Activated naive CD4-positive, alpha-beta T cell treated with anti-CD3 and anti-CD28 coated beads, Interleukin-2, amount 10 ng/mL, durations not matched to agents 7 days and 5 days (primary cell): Measurements from ENCODE around the gene FMN2.
"Not testable (repeated sequence)": the region's sequence is repeated elsewhere in the genome, so short reads cannot be mapped to it uniquely, and the experiment has no call there.

Experiments used
- CTCF ChIA-PET: fragments of 350-600 bp; sonication (Branson Sonifier 250); formaldehyde crosslinking; loops from one replicate; lab custom pipeline; 2021; ENCODE audit warnings: antibody characterized with exemption; lab: Charles Lee
- DNase-seq: peaks from one replicate; pipeline ENCODE4 v3.0.0-alpha.2; 2020
- H3K27ac Mint-ChIP-seq: one replicate; pipeline ENCODE4 v1.8.0; 2021; ENCODE audit warnings: mild to moderate bottlenecking, moderate library complexity, mixed read lengths
- H3K27me3 Mint-ChIP-seq: one replicate; pipeline ENCODE4 v1.8.0; 2021; ENCODE audit warnings: mild to moderate bottlenecking, mixed read lengths
- H3K36me3 Mint-ChIP-seq: one replicate; pipeline ENCODE4 v1.8.0; 2021; ENCODE audit warnings: mixed read lengths
- H3K4me1 Mint-ChIP-seq: one replicate; pipeline ENCODE4 v1.8.0; 2021; ENCODE audit warnings: mixed read lengths
- H3K4me3 Mint-ChIP-seq: one replicate; pipeline ENCODE4 v1.8.0; 2021; ENCODE audit warnings: mild to moderate bottlenecking, moderate library complexity, mixed read lengths
- H3K9me3 Mint-ChIP-seq: one replicate; pipeline ENCODE4 v1.8.0; 2021; ENCODE audit warnings: mixed read lengths

The FMN2 gene

DNA sequence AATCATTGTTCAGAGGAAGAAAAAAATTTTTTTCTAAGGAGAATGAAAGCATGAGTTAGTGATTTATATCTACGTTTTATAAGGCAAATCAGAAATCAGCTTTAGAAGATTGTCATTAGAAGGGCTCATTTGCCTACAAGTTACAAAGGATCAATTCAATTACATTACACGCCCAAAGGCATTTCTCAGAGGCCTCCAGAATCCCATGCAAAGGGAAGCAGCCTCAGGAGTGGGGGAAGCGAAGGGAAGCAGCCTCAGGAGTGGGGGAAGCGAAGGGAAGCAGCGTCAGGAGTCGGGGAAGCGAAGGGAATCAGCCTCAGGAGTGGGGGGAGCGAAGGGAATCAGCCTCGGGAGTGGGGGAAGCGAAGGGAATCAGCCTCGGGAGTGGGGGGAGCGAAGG is 314.1 kb downstream of the FMN2 start:
- Mint-ChIP-seq H3K9me3 (no peaks in the 10 kb centered on the region), H3K4me3 (no peak overlapping the region)

DNA sequence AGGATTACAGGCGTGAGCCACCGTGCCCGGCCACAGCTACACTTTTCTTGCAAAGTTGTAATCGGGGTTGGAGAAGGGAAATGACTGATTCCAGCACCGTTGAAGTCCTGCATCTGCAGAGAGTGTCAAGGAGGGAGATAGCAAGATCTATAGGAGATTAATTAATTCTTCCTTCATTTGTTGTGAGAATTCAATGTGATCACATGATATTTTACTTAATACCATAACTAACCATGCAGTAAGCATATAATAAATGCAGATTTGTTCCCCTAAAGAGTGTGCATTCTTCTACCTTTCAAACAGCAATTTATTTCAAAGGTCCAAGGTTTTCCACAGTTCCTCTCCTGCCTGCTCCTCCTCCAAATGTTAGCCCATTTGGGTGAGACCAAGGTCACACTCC is 315.7 kb downstream of the FMN2 start:
- no peak for DNase-seq
- Mint-ChIP-seq H3K9me3 (peaks cover 3% of the 10 kb centered on the region), H3K36me3 (no peaks in the 10 kb centered on the region), H3K4me3 (no peak overlapping the region), H3K27me3 (no peaks in the 10 kb centered on the region), H3K27ac (no peak overlapping the region), H3K4me1 (no peaks in the 10 kb centered on the region)
- CTCF ChIA-PET, result no interaction called here

More for the DNA sequence above, 314.1 kb downstream of the FMN2 start:
- DNase-seq, result no peak
- Mint-ChIP-seq H3K27me3 (no peaks in the 10 kb centered on the region), H3K27ac (no peak overlapping the region), H3K4me1 (no peaks in the 10 kb centered on the region), H3K36me3 (no peaks in the 10 kb centered on the region)
- CTCF ChIA-PET, result no interaction called here

DNA sequence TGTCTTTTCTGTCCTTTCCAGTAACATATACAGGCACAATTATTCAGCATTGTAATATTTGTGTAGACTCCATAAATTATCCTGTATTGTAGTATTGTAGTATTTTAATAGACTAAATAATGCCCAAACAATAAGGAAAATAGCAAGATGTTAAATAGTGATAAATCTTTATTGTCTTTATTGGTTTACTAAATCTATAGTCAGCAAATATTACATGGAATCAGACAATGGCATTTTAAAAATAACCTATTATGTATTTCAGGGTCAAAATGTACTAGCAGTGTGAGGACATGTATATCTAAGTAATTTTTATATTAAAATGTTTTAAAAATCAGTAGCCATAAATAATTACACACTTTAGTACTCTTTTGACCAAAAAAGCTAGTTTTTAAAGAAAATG is 317.9 kb downstream of the FMN2 start:
- Mint-ChIP-seq H3K36me3 (no peaks in the 10 kb centered on the region), H3K4me1 (no peaks in the 10 kb centered on the region), H3K4me3 (no peak overlapping the region), H3K27ac (no peak overlapping the region), H3K9me3 (peaks cover 4% of the 10 kb centered on the region), H3K27me3 (no peaks in the 10 kb centered on the region)
- DNase-seq, result no peak
- CTCF ChIA-PET, result no interaction called here

DNA sequence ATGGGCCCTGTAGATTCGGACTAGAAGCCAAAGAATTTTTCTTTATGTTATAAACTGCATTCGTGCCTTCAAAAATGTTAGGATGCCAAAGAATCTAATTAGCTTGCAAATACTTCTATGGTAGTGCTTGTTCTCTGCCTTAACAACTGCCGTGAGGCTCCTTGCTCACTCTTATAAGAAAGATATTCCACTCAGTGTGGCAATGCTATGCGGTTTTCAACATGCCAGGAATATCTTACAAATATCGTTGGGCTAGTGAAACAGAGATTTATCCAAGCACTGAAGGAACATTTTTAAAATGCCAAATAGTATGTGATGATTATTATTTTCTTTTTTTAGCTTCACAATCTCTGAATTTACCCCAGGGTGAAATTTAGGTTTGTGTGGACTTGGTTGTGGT is 322.0 kb downstream of the FMN2 start:
- Mint-ChIP-seq H3K36me3 (no peaks in the 10 kb centered on the region), H3K27ac (no peak overlapping the region), H3K4me3 (no peak overlapping the region), H3K27me3 (no peaks in the 10 kb centered on the region), H3K4me1 (no peaks in the 10 kb centered on the region), H3K9me3 (peaks cover 4% of the 10 kb centered on the region)
- no peak for DNase-seq
- CTCF ChIA-PET, result no interaction called here

DNA sequence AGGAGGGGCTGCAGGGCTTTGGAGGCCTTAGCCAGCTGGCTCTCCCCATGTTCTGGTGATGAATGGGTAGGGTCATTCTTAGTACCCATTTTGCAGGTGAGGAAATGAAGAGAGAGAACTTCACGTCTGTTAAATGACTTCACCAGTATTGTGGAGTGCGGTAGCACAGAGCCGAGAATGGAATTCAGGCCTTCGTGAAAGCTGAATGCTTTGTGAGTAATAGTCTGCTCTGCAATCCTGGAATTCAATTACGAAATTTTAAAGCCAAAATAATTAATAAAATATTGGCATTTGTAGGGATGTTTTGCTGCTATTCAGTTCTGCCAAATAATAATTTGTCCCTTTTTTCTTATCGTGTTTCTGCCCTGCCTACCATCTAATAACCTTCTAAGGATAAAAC is 322.6 kb downstream of the FMN2 start:
- Mint-ChIP-seq H3K36me3 (no peaks in the 10 kb centered on the region), H3K4me3 (no peak overlapping the region), H3K27ac (no peak overlapping the region), H3K4me1 (no peaks in the 10 kb centered on the region), H3K27me3 (no peaks in the 10 kb centered on the region), H3K9me3 (peaks cover 4% of the 10 kb centered on the region)
- DNase-seq, result no peak
- CTCF ChIA-PET, result no interaction called here

DNA sequence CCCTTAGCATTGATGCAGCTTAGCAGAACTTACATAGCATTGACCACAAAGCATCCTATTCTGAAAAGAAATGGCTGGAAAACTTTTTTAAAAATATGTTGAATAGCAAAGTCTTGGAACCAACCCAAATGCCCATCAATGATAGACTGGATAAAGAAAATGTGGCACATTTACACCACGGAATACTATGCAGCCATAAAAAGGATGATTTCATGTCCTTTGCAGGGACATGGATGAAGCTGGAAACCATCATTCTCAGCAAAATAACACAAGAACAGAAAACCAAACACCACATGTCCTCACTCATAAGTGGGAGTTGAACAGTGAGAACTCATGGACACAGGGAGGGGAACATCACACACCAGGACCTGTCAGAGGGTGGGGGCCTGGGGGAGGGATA is 323.3 kb downstream of the FMN2 start:
- H3K4me3 Mint-ChIP-seq, H3K36me3 Mint-ChIP-seq, H3K27me3 Mint-ChIP-seq, H3K4me1 Mint-ChIP-seq, H3K27ac Mint-ChIP-seq, H3K9me3 Mint-ChIP-seq, DNase-seq, CTCF ChIA-PET: not testable (repeated sequence)

DNA sequence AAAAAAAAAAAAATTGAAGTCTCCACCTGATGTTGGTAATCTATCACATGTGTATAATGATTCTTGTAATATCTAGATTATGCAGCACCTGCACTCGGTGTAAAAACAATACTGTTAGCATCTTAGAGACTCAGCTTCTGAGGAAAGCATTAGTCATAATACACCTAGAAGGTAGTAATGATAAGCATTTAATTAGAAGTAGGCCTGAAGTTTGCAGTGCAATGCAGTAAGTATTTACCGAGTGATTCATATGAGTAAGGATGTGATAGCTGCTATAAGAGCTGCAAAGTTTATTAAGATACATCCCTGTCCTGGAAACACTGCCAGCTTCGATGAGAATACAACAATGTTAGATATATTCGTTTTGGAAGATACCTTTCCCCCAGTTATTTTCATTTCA is 323.8 kb downstream of the FMN2 start:
- CTCF ChIA-PET, result no interaction called here
- Mint-ChIP-seq H3K36me3 (no peaks in the 10 kb centered on the region), H3K4me1 (no peaks in the 10 kb centered on the region), H3K9me3 (peaks cover 4% of the 10 kb centered on the region), H3K27me3 (no peaks in the 10 kb centered on the region), H3K27ac (no peak overlapping the region), H3K4me3 (no peak overlapping the region)
- DNase-seq, result no peak

DNA sequence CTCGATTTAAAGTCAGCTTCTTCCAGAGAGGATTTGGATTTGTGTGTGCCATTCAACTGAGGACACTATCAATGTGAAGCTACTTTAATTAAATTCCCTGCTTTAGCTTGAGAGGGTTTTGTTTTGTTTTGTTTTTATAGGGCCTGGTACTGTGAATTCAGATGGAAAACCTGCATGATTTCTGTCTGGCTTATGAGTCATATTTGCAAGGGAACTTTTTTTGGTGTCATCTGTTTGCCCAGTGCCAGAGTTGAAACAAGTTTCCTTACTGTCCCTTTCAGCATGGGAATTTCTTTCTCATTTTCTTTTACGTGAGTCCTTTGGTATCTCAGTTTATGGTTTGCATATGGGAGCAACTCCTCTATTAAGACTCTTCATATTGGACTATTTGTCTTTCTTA is 325.6 kb downstream of the FMN2 start:
- DNase-seq, result no peak
- Mint-ChIP-seq H3K27me3 (no peaks in the 10 kb centered on the region), H3K27ac (no peak overlapping the region), H3K4me1 (no peaks in the 10 kb centered on the region), H3K36me3 (no peaks in the 10 kb centered on the region), H3K4me3 (no peak overlapping the region), H3K9me3 (peaks cover 2% of the 10 kb centered on the region)
- CTCF ChIA-PET, result no interaction called here

DNA sequence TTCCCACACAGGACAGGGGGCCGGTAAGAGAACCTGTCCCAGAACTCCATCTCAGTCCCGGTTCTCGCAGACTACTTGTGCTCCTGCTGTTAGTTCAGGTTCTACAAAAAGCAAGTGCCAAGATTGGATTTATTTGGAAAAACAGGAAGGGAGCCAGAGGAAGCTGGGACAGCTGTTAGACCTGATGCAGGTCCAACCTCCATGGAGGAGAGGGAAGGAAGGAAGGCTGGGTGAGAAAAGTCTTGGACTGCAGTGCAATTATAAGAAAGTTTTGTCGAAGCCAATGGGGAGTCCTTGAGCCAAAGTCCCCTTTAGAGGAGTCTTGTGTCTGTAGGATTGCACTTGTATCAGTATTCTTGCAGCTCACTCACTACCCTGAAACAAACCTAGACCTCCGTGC is 329.1 kb downstream of the FMN2 start:
- CTCF ChIA-PET, result no interaction called here

DNA sequence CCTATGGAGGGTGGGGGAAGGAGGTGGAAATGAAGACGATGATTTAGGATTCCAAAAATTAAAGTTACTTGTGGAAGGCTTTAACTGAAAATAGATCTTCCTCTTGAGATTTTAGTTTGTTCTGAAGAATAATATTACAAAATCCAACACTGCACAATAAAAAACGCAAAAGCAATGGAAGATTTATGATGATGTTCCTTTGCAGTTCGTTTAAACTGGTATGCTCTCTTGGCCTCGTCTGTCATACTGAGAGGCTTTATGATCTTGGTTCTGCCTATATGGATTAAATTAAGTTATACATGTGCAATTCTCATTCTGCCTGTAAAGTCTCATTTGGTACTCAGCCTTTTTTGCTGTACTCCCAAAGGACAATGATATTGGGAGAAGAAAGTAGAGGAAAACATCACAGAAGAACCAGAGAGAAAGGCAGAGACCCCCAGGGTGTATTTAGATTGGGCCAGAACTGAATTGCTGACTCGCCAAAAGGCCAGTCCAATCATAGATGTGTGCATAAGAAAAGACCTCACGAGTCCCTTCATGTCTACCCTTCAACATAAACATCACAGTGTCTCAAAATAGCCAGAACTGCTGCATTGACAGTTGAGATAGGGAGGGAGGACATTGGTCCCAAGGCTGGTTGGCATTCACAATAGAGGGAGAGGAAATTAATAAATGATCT is 331.7 kb downstream of the FMN2 start:
- Mint-ChIP-seq H3K36me3 (no peaks in the 10 kb centered on the region), H3K9me3 (no peaks in the 10 kb centered on the region), H3K27me3 (no peaks in the 10 kb centered on the region), H3K4me1 (no peaks in the 10 kb centered on the region), H3K27ac (no peak overlapping the region), H3K4me3 (no peak overlapping the region)
- CTCF ChIA-PET, result interaction anchor here (0.6 kb wide), 1 partner anchor 290 kb away, joined by 3 read pairs; no protein-coding TSS in a partner anchor
- no peak for DNase-seq

More for the DNA sequence above, 329.1 kb downstream of the FMN2 start:
- H3K27me3 Mint-ChIP-seq, result no peaks in the 10 kb centered on the region
- DNase-seq, result no peak
- H3K36me3 Mint-ChIP-seq, result no peaks in the 10 kb centered on the region
- H3K4me1 Mint-ChIP-seq, result no peaks in the 10 kb centered on the region
- H3K9me3 Mint-ChIP-seq, result no peaks in the 10 kb centered on the region
- H3K4me3 Mint-ChIP-seq, result no peak overlapping the region
- no peak overlapping the region for H3K27ac Mint-ChIP-seq

DNA sequence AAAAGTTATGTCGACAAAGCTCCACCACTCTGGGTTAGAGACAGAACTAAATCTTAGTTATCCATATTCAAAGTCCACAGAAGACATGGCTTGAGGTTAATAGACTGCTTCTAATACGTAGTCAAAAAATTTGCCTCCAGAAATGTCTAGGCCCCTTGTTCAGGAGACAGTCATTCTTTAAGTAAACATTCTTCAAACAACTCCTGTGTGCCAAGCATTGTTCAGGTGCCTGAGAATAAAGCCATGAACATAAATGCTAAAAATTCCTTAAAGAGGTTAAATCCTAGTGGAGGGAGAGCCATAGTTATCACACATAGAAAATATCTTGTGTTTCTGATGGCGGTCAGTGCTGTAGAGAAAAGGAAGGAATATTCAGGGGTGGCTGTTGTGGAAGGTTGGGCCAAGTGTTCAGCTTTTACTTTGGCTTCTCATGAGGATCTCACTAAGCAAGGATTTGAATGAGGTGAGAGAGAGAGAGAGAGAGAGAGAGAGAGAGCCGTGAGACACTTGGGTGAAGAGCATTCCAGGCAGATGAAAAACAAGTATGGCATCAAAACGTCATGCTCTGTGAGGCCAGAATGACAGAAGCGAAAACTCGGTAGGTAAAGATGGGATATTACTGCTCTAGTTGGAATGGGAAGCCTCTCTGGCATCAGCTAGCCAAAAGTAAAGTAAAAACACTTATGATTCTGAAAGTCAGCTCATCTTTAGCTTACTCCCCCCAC is 333.2 kb downstream of the FMN2 start:
- H3K27ac Mint-ChIP-seq, result no peak overlapping the region
- no peaks in the 10 kb centered on the region for H3K27me3 Mint-ChIP-seq
- H3K4me3 Mint-ChIP-seq, result no peak overlapping the region
- H3K4me1 Mint-ChIP-seq, result no peaks in the 10 kb centered on the region
- CTCF ChIA-PET, result no interaction called here
- no peaks in the 10 kb centered on the region for H3K36me3 Mint-ChIP-seq
- H3K9me3 Mint-ChIP-seq, result no peaks in the 10 kb centered on the region
- no peak for DNase-seq

DNA sequence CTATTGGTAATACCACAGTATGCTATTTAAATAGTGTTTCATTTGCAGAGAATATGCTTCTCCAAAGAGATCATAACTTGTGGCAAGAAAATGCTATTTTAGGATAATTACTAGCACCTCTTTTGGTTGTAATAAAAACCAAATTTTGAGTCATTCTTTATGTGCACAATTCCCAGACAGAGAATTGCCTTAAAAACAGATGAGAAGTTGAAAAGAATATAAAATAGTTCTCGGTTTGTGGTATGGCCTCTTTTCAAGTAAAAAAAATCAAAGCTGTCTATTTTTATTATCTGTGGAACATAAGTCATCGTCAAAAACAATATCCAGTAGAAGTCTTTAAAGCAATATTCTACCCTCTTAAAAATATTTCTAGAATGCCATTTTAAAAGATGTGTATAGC is 334.4 kb downstream of the FMN2 start:
- no peaks in the 10 kb centered on the region for H3K36me3 Mint-ChIP-seq
- no peak for DNase-seq
- CTCF ChIA-PET, result no interaction called here
- H3K27ac Mint-ChIP-seq, result no peak overlapping the region
- no peaks in the 10 kb centered on the region for H3K27me3 Mint-ChIP-seq
- H3K4me1 Mint-ChIP-seq, result no peaks in the 10 kb centered on the region
- no peaks in the 10 kb centered on the region for H3K9me3 Mint-ChIP-seq
- no peak overlapping the region for H3K4me3 Mint-ChIP-seq

DNA sequence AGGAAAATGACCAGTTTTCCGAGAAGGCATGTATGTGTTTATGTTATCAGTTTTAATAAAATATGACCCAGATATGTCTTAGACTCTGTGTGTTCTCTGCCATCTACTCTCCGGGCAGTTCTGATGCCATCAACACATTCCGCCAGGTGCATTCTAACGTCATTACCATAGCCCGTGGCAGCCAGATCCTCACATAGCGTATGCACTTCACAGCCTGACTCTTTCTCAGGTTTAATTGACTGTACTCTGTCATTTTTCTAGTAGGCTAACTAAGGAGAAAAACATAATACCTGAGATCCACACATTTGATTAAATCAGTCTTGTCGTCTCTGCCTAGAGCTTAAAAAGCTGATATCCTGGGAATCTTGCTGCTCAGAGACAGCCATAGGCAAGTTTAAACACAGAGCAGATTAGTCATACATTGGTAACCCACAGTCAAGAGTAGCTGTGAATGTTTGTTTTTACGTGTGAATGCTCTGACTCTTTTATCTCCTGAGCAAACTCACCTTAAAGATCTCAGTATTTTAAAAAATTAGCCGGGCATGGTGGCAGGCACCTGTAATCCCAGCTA is 344.4 kb downstream of the FMN2 start:
- Mint-ChIP-seq H3K27me3 (no peaks in the 10 kb centered on the region), H3K4me1 (no peaks in the 10 kb centered on the region), H3K27ac (no peak overlapping the region), H3K36me3 (no peaks in the 10 kb centered on the region), H3K4me3 (no peak overlapping the region), H3K9me3 (no peaks in the 10 kb centered on the region)
- DNase-seq, result no peak
- CTCF ChIA-PET, result no interaction called here

DNA sequence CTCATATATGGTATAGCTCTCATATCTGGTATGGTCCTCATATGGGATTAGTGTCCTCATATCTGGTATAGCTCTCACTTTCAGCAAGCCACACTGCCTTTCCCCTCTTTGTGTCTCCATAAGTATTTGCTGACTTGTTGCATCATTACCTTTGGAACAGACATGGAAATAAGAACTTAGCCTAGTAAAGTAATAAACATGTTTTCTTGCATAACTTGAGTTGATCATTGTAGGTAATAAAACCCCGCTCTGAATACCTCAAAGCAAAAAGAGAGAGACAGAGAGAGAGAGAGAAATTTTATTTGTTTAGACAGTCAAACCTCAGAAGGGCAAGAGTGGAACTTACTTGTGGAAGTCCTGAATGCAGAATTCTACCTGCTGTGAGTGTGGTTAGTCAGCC is 350.0 kb downstream of the FMN2 start:
- Mint-ChIP-seq H3K27ac (no peak overlapping the region), H3K27me3 (no peaks in the 10 kb centered on the region), H3K4me3 (no peak overlapping the region), H3K36me3 (no peaks in the 10 kb centered on the region), H3K4me1 (no peaks in the 10 kb centered on the region), H3K9me3 (no peaks in the 10 kb centered on the region)
- CTCF ChIA-PET, result no interaction called here
- DNase-seq, result no peak

DNA sequence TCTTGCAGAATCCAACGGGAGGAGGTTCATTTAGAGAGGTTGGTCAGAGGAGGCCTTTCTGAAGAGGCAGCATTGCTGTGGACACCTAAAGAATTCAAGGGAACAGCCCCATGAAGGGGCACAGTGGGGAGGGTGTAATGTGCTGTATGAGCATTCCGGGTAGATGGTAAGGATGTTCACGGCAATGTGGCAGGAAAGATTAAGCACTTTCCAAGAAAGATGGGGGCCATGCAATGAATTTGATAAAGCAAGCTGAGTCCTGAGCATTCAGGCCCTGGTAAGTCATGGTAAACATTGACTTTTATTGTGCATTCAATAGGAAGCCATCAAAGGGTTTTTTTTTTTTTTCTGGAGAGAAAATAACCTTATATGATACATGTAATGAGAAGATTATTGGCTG is 353.7 kb downstream of the FMN2 start:
- CTCF ChIA-PET, result interaction anchor here (1.2 kb wide), 1 partner anchor 10 kb away, joined by 3 read pairs; no protein-coding TSS in a partner anchor
- no peak for DNase-seq
- no peaks in the 10 kb centered on the region for H3K9me3 Mint-ChIP-seq
- H3K4me1 Mint-ChIP-seq, result no peaks in the 10 kb centered on the region
- H3K27ac Mint-ChIP-seq, result no peak overlapping the region
- H3K27me3 Mint-ChIP-seq, result no peaks in the 10 kb centered on the region
- no peaks in the 10 kb centered on the region for H3K36me3 Mint-ChIP-seq
- no peak overlapping the region for H3K4me3 Mint-ChIP-seq
